ENCODE results near the gene ZNF263. TPM values are rescaled to one million over a fixed set of nuclear protein-coding genes. Genes with fewer than 3 reads are reported as not detected.
"Not testable (repeated sequence)": the region's sequence is repeated elsewhere in the genome, so short reads cannot be mapped to it uniquely, and the experiment has no call there.

ZNF263 gene
- polyA plus RNA-seq, 5 donors = 42.2 to 54.7 (median 48.7) TPM

DNA sequence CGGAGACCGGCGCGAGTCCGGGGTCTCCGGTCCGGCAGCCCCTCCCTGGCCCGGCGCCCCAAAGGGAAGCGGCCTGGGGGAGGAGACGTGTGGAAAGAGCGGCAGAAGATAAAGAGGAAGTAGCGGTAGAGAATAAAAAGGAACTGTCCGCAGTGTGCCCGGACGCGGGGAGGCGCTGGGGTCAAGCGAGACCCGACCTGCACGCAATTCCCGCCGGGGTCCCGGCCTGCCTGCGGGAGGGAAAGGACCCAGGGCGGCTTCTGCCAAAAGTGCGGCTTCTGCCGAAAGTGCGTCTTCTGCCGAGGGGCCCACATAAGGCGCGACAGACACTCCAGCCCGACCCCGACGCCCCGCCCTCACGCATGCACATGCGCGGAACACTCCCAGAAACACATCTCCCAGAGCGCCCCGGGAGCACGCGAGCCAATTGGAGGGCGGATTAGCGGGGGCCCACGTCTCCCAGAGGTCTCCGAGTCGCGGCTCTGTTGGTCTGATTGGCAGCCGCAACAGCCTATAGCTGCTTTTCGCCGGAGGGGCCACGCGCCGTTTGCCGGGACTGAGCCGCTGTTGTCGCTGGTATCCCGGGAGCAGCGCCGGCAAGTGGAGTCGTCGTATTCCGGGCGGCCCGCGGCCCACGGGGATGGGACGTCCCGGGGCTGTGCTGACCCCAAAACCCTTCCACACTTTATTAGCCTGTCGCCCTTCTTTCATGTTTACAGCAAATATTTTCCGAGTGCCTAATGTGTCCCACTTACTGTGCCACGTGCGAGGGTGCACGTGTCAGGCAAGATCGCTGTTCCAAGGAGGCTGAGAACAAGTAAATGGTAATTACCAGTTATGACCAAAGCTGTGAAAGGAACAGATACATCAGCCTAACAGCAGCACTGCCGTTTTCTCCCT, 18.9 kb upstream of the ZNF263 start:
- peak; percentile 96 for DNase-seq

- DNase-seq = peak in 1 of 2 donors; percentile 11
These were observed 16.3 kb upstream of the ZNF263 start for GRCh38 chr16:3266873-3267537.

- DNase-seq = no peak
These were observed 15.0 kb upstream of the ZNF263 start for GRCh38 chr16:3268294-3268693.

GRCh38 chr16:3270718-3271117, 12.6 kb upstream of the ZNF263 start:
- not testable (repeated sequence) for DNase-seq

DNA sequence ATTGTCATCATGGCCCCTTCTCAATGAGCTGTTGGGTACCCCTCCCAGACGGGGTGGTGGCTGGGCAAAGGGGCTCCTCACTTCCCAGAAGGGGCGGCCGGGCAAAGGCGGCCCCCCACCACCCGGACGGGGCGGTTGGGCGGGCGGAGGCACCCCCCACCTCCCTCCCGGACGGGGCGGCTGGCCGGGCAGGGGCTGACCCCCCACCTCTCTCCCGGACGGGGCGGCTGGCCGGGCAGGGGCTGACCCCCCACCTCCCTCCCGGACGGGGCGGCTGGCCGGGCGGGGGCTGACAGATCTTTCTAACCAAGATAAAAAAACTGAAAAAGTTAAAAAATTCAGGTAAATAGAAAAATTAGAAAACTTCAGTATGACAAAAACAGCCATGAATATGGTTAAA, 12.0 kb upstream of the ZNF263 start:
- DNase-seq = not testable (repeated sequence)

- DNase-seq = no peak
These were observed 8.8 kb upstream of the ZNF263 start for GRCh38 chr16:3274490-3274889.

DNA sequence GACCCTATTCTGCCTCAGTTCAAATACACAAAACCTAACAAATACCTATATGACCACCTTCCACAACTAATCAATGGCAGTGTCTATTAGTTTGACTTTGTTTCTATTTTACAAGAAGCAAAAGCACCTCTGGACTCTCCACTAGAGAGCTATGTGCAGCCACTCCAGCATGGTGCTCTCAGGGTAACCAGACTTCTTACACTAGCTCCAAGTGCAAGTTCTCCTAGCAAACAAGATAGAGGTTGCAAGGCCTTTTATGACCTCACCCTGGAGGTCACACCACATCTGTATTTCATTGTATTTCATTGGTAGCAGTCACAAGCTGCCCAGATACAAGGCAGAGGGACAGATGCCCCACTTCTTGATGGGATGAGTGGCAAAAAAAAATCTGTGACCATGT, 8.3 kb upstream of the ZNF263 start:
- DNase-seq = no peak

- no peak for DNase-seq
These were observed 6.6 kb upstream of the ZNF263 start for GRCh38 chr16:3276679-3277078.

- DNase-seq = no peak
These were observed 2.0 kb upstream of the ZNF263 start for GRCh38 chr16:3281222-3281820.

DNA sequence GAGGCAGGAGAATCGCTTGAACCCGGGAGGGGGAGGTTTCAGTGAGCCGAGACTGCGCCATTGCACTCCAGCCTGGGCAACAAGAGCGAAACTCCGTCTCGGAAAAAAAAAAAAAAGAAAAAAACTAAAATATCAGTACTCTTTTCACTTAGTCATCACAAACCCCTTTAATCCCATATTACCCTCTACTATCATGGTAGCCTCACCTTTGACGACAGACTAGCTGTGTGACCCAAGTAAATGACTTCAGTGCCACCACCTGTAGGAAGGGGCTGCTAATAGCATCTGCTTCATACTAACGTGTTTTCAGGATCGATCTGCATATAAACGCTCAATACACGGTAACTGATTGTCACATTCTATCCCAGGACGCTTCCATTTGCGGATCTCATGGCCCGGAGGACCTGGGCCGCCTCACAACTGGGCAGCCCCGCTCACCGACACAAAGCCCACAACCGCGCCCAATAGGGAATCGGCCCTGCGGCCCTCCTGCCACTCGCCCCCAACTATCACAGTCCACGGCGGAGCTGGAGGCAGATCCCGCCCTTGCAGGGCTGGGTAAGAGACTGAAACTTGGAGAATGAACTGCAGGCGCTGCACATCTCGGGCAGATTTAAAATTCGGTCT, 1.1 kb upstream of the ZNF263 start:
- no peak for DNase-seq

GRCh38 chr16:3283543-3284447, 504 bp downstream of the ZNF263 start:
- no peak for DNase-seq

DNA sequence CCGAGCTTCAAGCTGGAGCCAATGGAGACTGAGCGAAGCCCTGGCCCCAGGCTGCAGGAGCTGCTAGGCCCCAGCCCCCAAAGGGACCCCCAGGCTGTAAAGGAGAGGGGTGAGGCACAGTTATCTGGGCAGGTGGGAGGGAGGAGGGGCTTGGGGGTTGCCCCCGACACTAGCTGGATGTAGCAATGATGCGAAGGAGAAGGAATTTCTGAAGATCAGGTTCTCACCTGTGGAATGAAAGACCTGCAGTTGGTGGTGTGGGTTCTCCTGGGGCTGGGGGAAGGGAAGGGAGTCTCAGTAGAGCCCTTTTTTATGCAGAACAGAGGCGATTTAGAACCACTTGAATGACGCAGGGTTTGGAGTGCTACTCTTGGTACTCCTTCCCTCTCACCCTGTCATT, 1.8 kb downstream of the ZNF263 start:
- DNase-seq = no peak

DNA sequence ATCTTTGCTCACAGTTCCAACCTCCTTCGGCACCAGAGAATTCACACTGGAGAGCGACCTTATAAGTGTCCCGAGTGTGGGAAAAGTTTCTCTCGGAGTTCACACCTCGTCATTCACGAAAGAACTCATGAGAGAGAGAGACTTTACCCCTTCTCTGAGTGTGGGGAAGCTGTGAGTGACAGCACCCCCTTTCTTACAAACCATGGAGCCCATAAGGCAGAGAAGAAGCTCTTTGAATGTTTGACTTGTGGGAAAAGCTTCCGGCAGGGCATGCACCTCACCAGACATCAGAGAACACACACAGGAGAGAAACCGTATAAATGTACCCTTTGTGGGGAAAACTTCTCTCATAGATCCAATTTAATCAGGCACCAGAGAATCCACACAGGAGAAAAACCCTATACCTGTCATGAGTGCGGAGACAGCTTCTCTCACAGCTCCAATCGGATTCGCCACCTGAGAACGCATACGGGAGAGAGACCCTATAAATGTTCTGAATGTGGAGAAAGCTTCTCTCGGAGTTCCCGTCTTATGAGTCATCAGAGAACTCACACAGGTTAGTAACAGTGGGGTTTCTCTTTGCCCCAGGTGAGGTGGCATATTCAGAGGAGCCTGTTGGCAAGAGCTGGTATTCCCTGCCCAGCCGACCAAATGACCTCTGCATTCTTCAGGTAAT, 6.8 kb downstream of the ZNF263 start:
- DNase-seq = no peak

DNA sequence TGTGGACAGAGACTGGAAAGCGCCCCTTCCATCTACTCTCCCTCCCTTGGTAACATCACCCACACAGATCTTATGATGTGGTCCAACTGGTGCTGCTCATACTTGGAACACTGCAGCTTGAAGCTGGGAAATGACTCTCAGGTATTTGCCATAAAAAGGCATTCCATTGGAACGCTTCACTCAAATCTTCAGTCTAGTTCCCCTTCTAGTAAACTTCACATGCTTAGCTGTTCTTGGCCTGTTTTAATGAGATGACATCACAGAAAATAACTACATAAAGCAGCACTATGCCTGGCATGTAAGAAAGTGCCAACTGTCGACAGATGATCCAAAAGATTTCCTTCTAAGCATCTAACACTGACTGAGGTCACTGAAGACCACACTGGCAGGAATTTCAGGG, 9.3 kb downstream of the ZNF263 start:
- DNase-seq = no peak

DNA sequence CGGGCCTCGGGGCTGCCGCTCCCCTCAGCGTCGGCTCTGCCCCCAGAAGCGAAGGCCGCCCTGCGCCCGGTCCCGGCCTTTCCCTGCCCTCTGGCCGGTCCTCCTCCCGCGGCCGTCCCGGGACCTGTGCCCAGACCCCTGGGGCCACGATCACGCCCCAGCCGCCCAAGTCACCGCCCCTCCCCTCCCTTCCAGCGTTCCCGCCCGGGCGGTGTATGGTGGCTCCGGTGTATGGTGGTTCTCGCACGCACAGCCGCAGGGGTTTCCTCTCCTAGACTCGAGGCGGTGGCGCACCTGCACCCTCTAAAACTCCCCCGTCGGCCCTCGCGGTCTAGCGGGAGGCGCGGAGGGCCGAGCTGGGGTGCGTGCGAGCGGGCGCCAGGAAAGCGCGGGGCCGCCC, 11.9 kb downstream of the ZNF263 start:
- no peak for DNase-seq

- no peak for DNase-seq
These were observed 12.5 kb downstream of the ZNF263 start for GRCh38 chr16:3295783-3296182.

GRCh38 chr16:3304370-3304769, 21.1 kb downstream of the ZNF263 start:
- no peak for DNase-seq

DNA sequence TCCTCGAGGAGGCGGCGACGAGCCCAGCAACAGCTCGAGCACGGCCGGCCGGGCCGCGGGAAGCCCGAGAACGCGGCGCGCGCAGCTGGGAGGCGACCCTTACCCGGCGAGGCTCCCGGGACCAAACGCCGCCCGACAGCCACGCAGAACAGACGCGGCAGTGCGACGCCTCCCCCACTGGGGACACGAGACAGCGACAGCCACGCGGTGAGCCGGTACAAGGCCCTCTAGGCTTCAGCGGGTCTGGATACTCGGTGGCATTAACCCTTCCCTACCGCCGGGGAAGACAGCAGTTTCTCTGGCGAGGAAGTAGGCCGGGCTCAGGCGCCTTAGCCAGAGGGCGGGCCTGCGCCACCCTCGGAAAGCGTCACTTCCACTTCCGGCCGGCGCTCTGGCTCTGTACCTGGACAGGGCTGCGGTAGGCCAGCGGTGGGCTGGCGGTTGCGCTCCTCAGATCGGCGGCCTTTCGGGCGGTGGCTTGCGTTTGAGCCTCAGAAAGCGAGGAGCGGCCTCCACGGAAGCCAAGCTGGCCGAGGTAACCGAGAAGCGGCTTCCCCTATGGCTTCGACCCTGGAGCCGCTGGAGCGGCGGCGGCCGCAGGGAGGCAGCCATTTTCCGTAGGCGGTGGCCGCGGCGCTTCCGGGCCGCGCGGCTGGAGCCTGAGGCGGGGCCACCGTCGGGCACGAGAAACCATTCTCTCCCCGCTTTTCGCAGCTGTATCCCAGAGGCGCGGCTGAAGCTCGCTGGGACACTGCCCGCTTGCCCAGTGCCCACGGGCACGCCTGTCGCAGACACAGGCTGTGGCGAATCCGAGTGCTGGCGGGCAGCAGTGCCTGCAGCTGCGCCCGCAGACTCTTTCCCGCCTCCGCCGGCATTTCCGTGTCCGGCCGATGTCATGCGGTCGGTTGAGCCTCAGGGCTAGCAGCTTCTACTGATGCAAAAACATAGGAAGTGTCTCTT, 22.1 kb downstream of the ZNF263 start, which contains the start of the genes TIGD7 and ZNF75A:
TSS of gene TIGD7 (minus strand) at position 322 of the 960 bp plus-strand sequence. CDS start 4,816 bp downstream, outside the sequence.
TSS of gene ZNF75A (plus strand) at position 389 of the 960 bp plus-strand sequence. CDS start 2,932 bp downstream, outside the sequence.
- peak; percentile 90 to 91 for DNase-seq

DNA sequence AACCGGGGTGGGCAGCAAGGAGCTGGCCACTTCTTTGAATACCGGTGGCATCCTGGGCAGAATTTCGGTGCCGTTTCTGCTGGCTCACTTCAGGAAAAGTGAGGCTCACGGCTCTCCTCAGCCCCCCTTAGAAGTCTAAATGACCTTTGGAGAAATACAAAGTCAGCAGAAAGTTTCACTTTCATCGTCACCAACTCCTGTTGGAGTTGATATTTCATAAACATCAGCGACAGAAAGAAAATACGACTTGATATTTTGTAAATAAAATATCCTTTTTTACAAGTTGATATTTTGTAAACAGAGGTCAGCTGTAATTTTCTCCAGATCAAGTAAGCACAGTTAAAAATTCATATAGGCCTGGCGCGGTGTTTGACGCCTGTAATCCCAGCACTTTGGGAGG, 22.8 kb downstream of the ZNF263 start:
- DNase-seq = no peak

All from right lung (tissue), 5 donors.